OCI-LY7 (cell line): ENCODE data around the gene PSMB5. TPM values are rescaled to one million over a fixed set of nuclear protein-coding genes. Genes with fewer than 3 reads are reported as not detected.

Experiments
- BruUV-seq: library from RNA; stranded (reverse); fragments of 400-500 nt; replicated peaks from 2 replicates; lab custom pipeline; 2021; lab: Mats Ljungman, UMichigan
- CTCF ChIA-PET: fragments of 300-600 bp; sonication (Branson Sonifier 250); formaldehyde crosslinking; loops from one replicate; lab custom pipeline; 2022; ENCODE audit warnings: antibody characterized with exemption; ENCODE audit not compliant: unreplicated experiment; lab: Charles Lee
- POLR2A ChIA-PET: fragments of 300-600 bp; sonication (Branson Sonifier 250); formaldehyde crosslinking; loops from one replicate; lab custom pipeline; 2022; ENCODE audit warnings: antibody characterized with exemption; lab: Charles Lee
- DNase-seq: peaks from one replicate; pipeline ENCODE4 v3.0.0-alpha.2; 2015; ENCODE audit warnings: low spot score
- H2AFZ ChIP-seq: fragments of 200-600 bp; sonication (generic), shearing (Covaris generic); 2 replicates; pipeline ENCODE4 v1.6.1; 2014; ENCODE audit warnings: mild to moderate bottlenecking, antibody characterized with exemption, low read length, moderate library complexity
- H3K27ac ChIP-seq: fragments of 200-600 bp; sonication (generic); 2 replicates; pipeline ENCODE4 v1.5.1; 2014; ENCODE audit warnings: mixed run types, low read depth, mild to moderate bottlenecking, moderate library complexity, low read length, inconsistent platforms; ENCODE audit not compliant: poor library complexity, severe bottlenecking
- H3K36me3 ChIP-seq: fragments of 200-600 bp; sonication (generic); 2 replicates; pipeline ENCODE4 v1.6.1; 2014; ENCODE audit warnings: mild to moderate bottlenecking, antibody characterized with exemption, low read length, moderate library complexity, mixed read lengths; ENCODE audit not compliant: insufficient read depth
- H3K4me1 ChIP-seq: fragments of 200-600 bp; sonication (generic); 2 replicates; pipeline ENCODE4 v1.5.1; 2014; ENCODE audit warnings: mild to moderate bottlenecking, low read length; ENCODE audit not compliant: insufficient read depth, poor library complexity, severe bottlenecking
- H3K4me2 ChIP-seq: fragments of 200-600 bp; sonication (generic); 2 replicates; pipeline ENCODE4 v1.6.1; 2014; ENCODE audit warnings: mild to moderate bottlenecking, low read length
- H3K4me3 ChIP-seq: fragments of 200-600 bp; sonication (generic); 2 replicates; pipeline ENCODE4 v1.5.1; 2014; ENCODE audit warnings: mild to moderate bottlenecking, low read depth, low read length; ENCODE audit not compliant: poor library complexity, severe bottlenecking
- H3K79me2 ChIP-seq: fragments of 200-600 bp; sonication (generic); 2 replicates; pipeline ENCODE4 v1.6.1; 2016; ENCODE audit warnings: low read depth, mild to moderate bottlenecking, low read length, moderate library complexity, mixed read lengths; ENCODE audit not compliant: insufficient read depth
- H3K9me2 ChIP-seq: fragments of 200-600 bp; sonication (generic); 2 replicates; pipeline ENCODE4 v1.6.1; 2016; ENCODE audit warnings: mild to moderate bottlenecking, low read length, mixed read lengths; ENCODE audit not compliant: insufficient read depth
- H3K9me3 ChIP-seq: fragments of 200-600 bp; sonication (generic); 2 replicates; pipeline ENCODE4 v1.6.1; 2014; ENCODE audit warnings: mild to moderate bottlenecking, mixed run types, low read length, mixed read lengths
- H4K20me1 ChIP-seq: fragments of 200-600 bp; sonication (generic); 2 replicates; pipeline ENCODE4 v1.6.1; 2014; ENCODE audit warnings: mild to moderate bottlenecking, antibody characterized with exemption, low read length, moderate library complexity, mixed read lengths; ENCODE audit not compliant: insufficient read depth
- CTCF ChIP-seq: fragments of 200-600 bp; sonication (generic); conservative IDR thresholded peaks from 2 replicates; pipeline ENCODE4 v1.5.1; 2014; ENCODE audit warnings: mild to moderate bottlenecking, antibody characterized with exemption, low read length, moderate library complexity, mixed read lengths
- EZH2phosphoT487 ChIP-seq: fragments of 200-600 bp; sonication (generic); IDR thresholded peaks from 2 replicates; pipeline ENCODE4 v1.6.1; 2018; ENCODE audit warnings: low read depth, borderline replicate concordance, mild to moderate bottlenecking, mixed run types, antibody characterized with exemption, low read length, moderate library complexity, mixed read lengths
- intact Hi-C: fragments of 100-400 bp; cut with micrococcal nuclease; formaldehyde crosslinking; loops from one replicate; pipeline ENCODE4 v1.10.0; 2022; ENCODE audit not compliant: unreplicated experiment
- total RNA-seq, 2 experiments: library from RNA; depleted of rRNA in 1 of 2; stranded (reverse); fragments of >200 nt in 1 of 2; shearing (Covaris generic) in 1 of 2; gene quantifications; 2 replicates each; pipeline ENCODE4 v1.2.3, GENCODE V29; 2014 to 2022

Gene PSMB5
- total RNA-seq, 2 experiments from 2014 or later, result 111 to 122 TPM

GRCh38 chr14:23023022-23023794, 11.5 kb downstream of the PSMB5 start:
- H3K4me1 ChIP-seq, result no peaks in the 10 kb centered on the region
- POLR2A ChIA-PET, result interaction anchor here (0.6 to 1.9 kb wide), 9 partner anchors 11 to 459 kb away, joined by 3 to 9 read pairs (median 3); partner anchors contain the start of gene PSMB5
- TF ChIP-seq EZH2phosphoT487 (no peak), CTCF (no peak)
- DNase-seq, result no peak
- no peak overlapping the region for H2AFZ ChIP-seq
- H3K27ac ChIP-seq, result no peak overlapping the region
- peaks cover 1% of the 10 kb centered on the region; the same call in 1 of the 2 replicates for H3K79me2 ChIP-seq
- no TSS peak for BruUV-seq
- H3K4me2 ChIP-seq, result no peak overlapping the region
- CTCF ChIA-PET, result no interaction called here
- H3K4me3 ChIP-seq, result no peak overlapping the region
- H3K9me2 ChIP-seq, result no peaks in the 10 kb centered on the region
- H3K9me3 ChIP-seq, result no peaks in the 10 kb centered on the region
- H3K36me3 ChIP-seq, result peaks cover 29% of the 10 kb centered on the region
- intact Hi-C loops, result no loop called here
- no peaks in the 10 kb centered on the region for H4K20me1 ChIP-seq

- H3K36me3 ChIP-seq, result peaks cover 21% of the 10 kb centered on the region
- no peaks in the 10 kb centered on the region for H4K20me1 ChIP-seq
- no peak overlapping the region for H2AFZ ChIP-seq
- no peaks in the 10 kb centered on the region for H3K79me2 ChIP-seq
- no peak overlapping the region for H3K27ac ChIP-seq
- no peaks in the 10 kb centered on the region for H3K9me2 ChIP-seq
- no peak overlapping the region for H3K4me3 ChIP-seq
- no peak overlapping the region for H3K4me2 ChIP-seq
- CTCF ChIA-PET, result interaction anchor here (0.6 kb wide), 1 partner anchor 36 kb away, joined by 8 read pairs; no protein-coding TSS in a partner anchor
- no peaks in the 10 kb centered on the region for H3K4me1 ChIP-seq
- POLR2A ChIA-PET, result interaction anchor here (0.8 kb wide), 1 partner anchor 12 kb away, joined by 3 read pairs; no protein-coding TSS in a partner anchor
- intact Hi-C loops, result no loop called here
- DNase-seq, result no peak
- no TSS peak for BruUV-seq
- no peaks in the 10 kb centered on the region for H3K9me3 ChIP-seq
- TF ChIP-seq EZH2phosphoT487, result no peak
These were observed 12.7 kb downstream of the PSMB5 start for GRCh38 chr14:23021889-23022442.

GRCh38 chr14:23021434-23021833, 13.3 kb downstream of the PSMB5 start:
- CTCF ChIA-PET, result interaction anchor here (0.6 kb wide), 1 partner anchor 35 kb away, joined by 8 read pairs; no protein-coding TSS in a partner anchor
- intact Hi-C loops, result no loop called here
- Histone ChIP-seq H3K27ac (no peak overlapping the region), H3K9me2 (no peaks in the 10 kb centered on the region), H3K79me2 (no peaks in the 10 kb centered on the region), H2AFZ (no peak overlapping the region), H3K9me3 (no peaks in the 10 kb centered on the region), H4K20me1 (no peaks in the 10 kb centered on the region), H3K4me3 (no peak overlapping the region), H3K36me3 (peaks cover 20% of the 10 kb centered on the region), H3K4me1 (no peaks in the 10 kb centered on the region), H3K4me2 (no peak overlapping the region)
- no TSS peak for BruUV-seq
- DNase-seq, result no peak
- no peak for TF ChIP-seq CTCF
- no peak for TF ChIP-seq EZH2phosphoT487
- POLR2A ChIA-PET, result no interaction called here
